HepG2 (cell line): ENCODE data around the gene ATF7IP. TPM values are rescaled to one million over a fixed set of nuclear protein-coding genes. Genes with fewer than 3 reads are reported as not detected.

Experiments
- ATAC-seq: fragments of 200-7000 bp; cut with Tn5 transposase; 3 replicates; pipeline ENCODE4 v1.9.1; 2020; ENCODE audit warnings: mild to moderate bottlenecking, moderate library complexity
- BruUV-seq: library from RNA; stranded (reverse); fragments of 400-500 nt; replicated peaks from 2 replicates; lab custom pipeline; 2021; lab: Mats Ljungman, UMichigan
- CTCF ChIA-PET: fragments of 300-600 bp; formaldehyde crosslinking; extraction: SDS; loops from one replicate; lab custom pipeline; 2021; ENCODE audit warnings: low total read pairs, inconsistent platforms, low intra/inter-chr PET ratio; lab: Yijun Ruan, JAX
- POLR2A ChIA-PET: fragments of 350-600 bp; sonication (Branson Sonifier 250); formaldehyde crosslinking; loops from one replicate; lab custom pipeline; 2020; ENCODE audit warnings: antibody characterized with exemption, inconsistent platforms; lab: Yijun Ruan, JAX
- DNase-seq: peaks from one replicate; pipeline ENCODE4 v3.0.0-alpha.2; 2015; ENCODE audit warnings: low spot score
- FAIRE-seq: peaks from 3 replicates; lab custom pipeline; 2011; peaks lifted over from hg19 to GRCh38; lab: Jason Lieb, UNC
- H2AFZ ChIP-seq: one replicate; pipeline ENCODE4 v1.6.1; 2011; ENCODE audit warnings: low read length, inconsistent platforms
- H3K27ac ChIP-seq: fragments of 300-600 bp; 3 replicates; pipeline ENCODE4 v1.8.0; 2011; ENCODE audit warnings: mixed run types, mild to moderate bottlenecking, mixed read lengths, low read length, inconsistent platforms; ENCODE audit not compliant: insufficient read depth; ENCODE audit errors: extremely low read length
- H3K27me3 ChIP-seq, 2 experiments: fragments of 200-600 bp in 1 of 2; 2 replicates in 1 of 2; 3 replicates in 1 of 2; pipeline versions ENCODE4 v1.6.0 to v1.8.0; 2011; ENCODE audit warnings: low read length in 2 of 2, mild to moderate bottlenecking in 2 of 2, moderate library complexity in 2 of 2, inconsistent platforms in 1 of 2; ENCODE audit not compliant: insufficient read depth in 2 of 2, control insufficient read depth in 1 of 2
- H3K36me3 ChIP-seq, 2 experiments: fragments of 200-600 bp in 1 of 2; replicated peaks in 1 of 2; 2 replicates in 1 of 2; 3 replicates in 1 of 2; pipeline versions ENCODE4 v1.5.1 to v1.8.0; 2011; ENCODE audit warnings: low read length in 2 of 2, inconsistent platforms in 1 of 2; ENCODE audit not compliant: insufficient read depth in 2 of 2, control insufficient read depth in 1 of 2
- H3K4me1 ChIP-seq: 2 replicates; pipeline ENCODE4 v1.5.1; 2012; ENCODE audit warnings: low read length, inconsistent platforms; ENCODE audit not compliant: insufficient read depth
- H3K4me2 ChIP-seq: 2 replicates; pipeline ENCODE4 v1.6.0; 2011; ENCODE audit warnings: low read depth, low read length, inconsistent platforms
- H3K4me3 ChIP-seq, 3 experiments: fragments of 200-600 bp in 1 of 3; sonication (generic), shearing (Covaris generic) in 1 of 3; replicated peaks in 1 of 3; 2 replicates each; pipeline ENCODE4 v1.5.1; 2011 to 2016; ENCODE audit warnings: low read length in 3 of 3, inconsistent platforms in 2 of 3, low read depth in 2 of 3, mild to moderate bottlenecking in 2 of 3, control low read depth in 1 of 3, mixed read lengths in 1 of 3; ENCODE audit not compliant: insufficient read depth in 1 of 3
- H3K79me2 ChIP-seq: one replicate; pipeline ENCODE4 v1.6.1; 2011; ENCODE audit warnings: low read length, inconsistent platforms; ENCODE audit not compliant: insufficient read depth
- H3K9ac ChIP-seq: 2 replicates; pipeline ENCODE4 v1.6.0; 2011; ENCODE audit warnings: mild to moderate bottlenecking, low read depth, low read length, inconsistent platforms; ENCODE audit not compliant: insufficient read depth
- H3K9me3 ChIP-seq: 2 replicates; pipeline ENCODE4 v1.5.1; 2012; ENCODE audit warnings: mild to moderate bottlenecking, low read length
- H4K20me1 ChIP-seq: 2 replicates; pipeline ENCODE4 v1.6.0; 2011; ENCODE audit warnings: inconsistent platforms, mild to moderate bottlenecking, low read length, moderate library complexity; ENCODE audit not compliant: insufficient read depth
- CENPX ChIP-seq: sonication (generic); formaldehyde crosslinking; IDR thresholded peaks from 2 replicates; pipeline ENCODE4 v1.9.0; 2021; ENCODE audit warnings: mild to moderate bottlenecking, missing genetic modification reagents, moderate library complexity
- HOXD1 ChIP-seq: sonication (generic); formaldehyde crosslinking; IDR thresholded peaks from 2 replicates; pipeline ENCODE4 v1.5.0; 2020; ENCODE audit warnings: missing genetic modification reagents
- IRF2 ChIP-seq: IDR thresholded peaks from 2 replicates; pipeline ENCODE4 v1.6.1; 2018; ENCODE audit warnings: missing genetic modification reagents, missing compliant biosample characterization
- MTF2 ChIP-seq: sonication (generic); formaldehyde crosslinking; IDR thresholded peaks from 2 replicates; pipeline ENCODE4 v1.5.0; 2020; ENCODE audit warnings: missing genetic modification reagents, borderline replicate concordance
- MZF1 ChIP-seq: sonication (generic); formaldehyde crosslinking; IDR thresholded peaks from 2 replicates; pipeline ENCODE4 v1.8.1; 2023; ENCODE audit warnings: mild to moderate bottlenecking, missing genetic modification reagents, borderline replicate concordance
- NFE2 ChIP-seq: sonication (generic); formaldehyde crosslinking; IDR thresholded peaks from 2 replicates; pipeline ENCODE4 v1.4.0; 2020; ENCODE audit warnings: missing genetic modification reagents
- POLR2A ChIP-seq, 2 experiments: IDR thresholded peaks; 2 replicates each; pipeline ENCODE4 v1.6.1; 2011; ENCODE audit warnings: low read depth in 2 of 2, low read length in 2 of 2, mild to moderate bottlenecking in 1 of 2, moderate library complexity in 1 of 2; ENCODE audit not compliant: insufficient read depth in 1 of 2
- RBAK ChIP-seq: sonication (generic); formaldehyde crosslinking; IDR thresholded peaks from 2 replicates; pipeline ENCODE4 v1.5.1; 2020; ENCODE audit warnings: mild to moderate bottlenecking, missing genetic modification reagents
- RBFOX2 ChIP-seq: fragments of 200-400 bp; formaldehyde crosslinking; IDR thresholded peaks from 2 replicates; pipeline ENCODE4 v1.6.1; 2017; ENCODE audit warnings: low read depth, mild to moderate bottlenecking, low read length
- SP4 ChIP-seq: sonication (generic); formaldehyde crosslinking; IDR thresholded peaks from 2 replicates; pipeline ENCODE4 v1.8.1; 2023; ENCODE audit warnings: mild to moderate bottlenecking, missing genetic modification reagents
- THAP11 ChIP-seq: IDR thresholded peaks from 2 replicates; pipeline ENCODE4 v1.6.1; 2016; ENCODE audit warnings: missing biosample characterization, missing genetic modification reagents
- ZKSCAN1 ChIP-seq: fragments of 150-350 bp; IDR thresholded peaks from 2 replicates; pipeline ENCODE4 v1.6.1; 2014; ENCODE audit warnings: low read length
- ZNF260 ChIP-seq: sonication (generic); formaldehyde crosslinking; IDR thresholded peaks from 2 replicates; pipeline ENCODE4 v1.4.0; 2020; ENCODE audit warnings: missing genetic modification reagents, low read depth, mild to moderate bottlenecking, borderline replicate concordance
- ZNF296 ChIP-seq: sonication (generic); formaldehyde crosslinking; conservative IDR thresholded peaks from 2 replicates; pipeline ENCODE4 v1.5.0; 2020; ENCODE audit warnings: mild to moderate bottlenecking, missing genetic modification reagents
- ZNF737 ChIP-seq: sonication (generic); formaldehyde crosslinking; IDR thresholded peaks from 2 replicates; pipeline ENCODE4 v1.5.0; 2020; ENCODE audit warnings: missing genetic modification reagents, mild to moderate bottlenecking, borderline replicate concordance
- ZSCAN12 ChIP-seq: sonication (generic); formaldehyde crosslinking; IDR thresholded peaks from 2 replicates; pipeline ENCODE4 v1.9.0; 2021; ENCODE audit warnings: mild to moderate bottlenecking, missing genetic modification reagents
- WGBS: methylation state at CpG from one replicate; pipeline ENCODE4 v1.1.6; 2017; ENCODE audit warnings: low lambda C conversion rate; 5-methylcytosine and 5-hydroxymethylcytosine counted together
- in situ Hi-C: cut with HindIII; loops from 2 replicates; pipeline ENCODE4 v1.10.0; 2017; ENCODE audit warnings: low pct_unique_long_range_greater_than_20kb; ENCODE audit not compliant: extremely low pct_ligation_motif_present
- intact Hi-C: fragments of 100-400 bp; cut with micrococcal nuclease; formaldehyde crosslinking; loops from one replicate; pipeline ENCODE4 v1.10.0; 2022; ENCODE audit not compliant: unreplicated experiment
- polyA plus RNA-seq, 8 experiments: library from polyadenylated mRNA; depleted of rRNA in 3 of 8; stranded (reverse) in 7 of 8; unstranded in 1 of 8; fragments of >200 nt; fragmentation: Illumina TruSeq in 4 of 8; extraction: Trizol in 4 of 8; gene quantifications; 2 replicates each; pipeline versions ENCODE4 v1.2.1 to v1.2.3, GENCODE V29; 2011 to 2016; ENCODE audit warnings: low read depth in 4 of 8, missing spikeins in 1 of 8, mixed read lengths in 1 of 8; ENCODE audit not compliant: insufficient read depth in 1 of 8
- total RNA-seq, 5 experiments: library from RNA; depleted of rRNA; stranded (reverse); fragments of >200 nt; fragmentation: Illumina TruSeq; extraction: Trizol; gene quantifications; 2 replicates each; pipeline ENCODE4 v1.2.3, GENCODE V29; 2016; ENCODE audit warnings: low read depth in 1 of 5
- TF ChIP-seq, protein P1 (sequence below): sonication (generic); formaldehyde crosslinking; IDR thresholded peaks from 2 replicates; pipeline ENCODE4 v1.4.0; 2020; ENCODE audit warnings: missing genetic modification reagents, borderline replicate concordance
- TF ChIP-seq, protein P2 (sequence below): sonication (generic); formaldehyde crosslinking; IDR thresholded peaks from 2 replicates; pipeline ENCODE4 v1.8.0; 2022; ENCODE audit warnings: mild to moderate bottlenecking, missing genetic modification reagents, moderate library complexity
- TF ChIP-seq, protein P3 (sequence below): sonication (generic); formaldehyde crosslinking; IDR thresholded peaks from 2 replicates; pipeline ENCODE4 v1.4.0; 2020; ENCODE audit warnings: missing genetic modification reagents; ENCODE audit errors: not compliant biosample characterization
- TF ChIP-seq, protein P4 (sequence below): sonication (generic); formaldehyde crosslinking; IDR thresholded peaks from 2 replicates; pipeline ENCODE4 v1.4.0; 2020; ENCODE audit warnings: missing genetic modification reagents

Gene ATF7IP
- total and polyA plus RNA-seq, 2 of the 13 experiments (the other 11 are each of a cell fraction or from before 2014, with no cell fraction given): 1.8 to 11.8 TPM

DNA sequence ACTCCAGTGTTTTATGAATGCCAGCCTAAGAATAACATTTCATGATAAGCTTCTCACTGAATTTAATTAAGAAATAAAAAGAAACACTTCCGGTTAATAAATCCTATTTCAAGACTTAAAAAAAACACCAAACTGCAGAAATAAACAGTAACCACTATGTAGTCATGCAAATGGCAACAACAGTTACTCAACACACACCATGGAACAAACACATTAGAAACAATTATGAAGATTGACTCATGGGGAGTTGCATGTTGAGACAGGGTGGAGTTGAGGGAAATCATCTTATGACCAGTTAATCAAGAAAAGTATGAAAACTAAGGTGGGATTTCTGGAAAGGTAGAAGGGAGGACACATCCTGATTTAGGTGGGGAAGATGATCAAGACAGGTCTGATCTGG is 149.5 kb downstream of the ATF7IP start:
- H3K79me2 ChIP-seq: no peaks in the 10 kb centered on the region
- ChIA-PET CTCF (no interaction called here), POLR2A (no interaction called here)
- no peak overlapping the region for H3K4me3 ChIP-seq
- no peaks in the 10 kb centered on the region for H3K36me3 ChIP-seq
- H3K4me1 ChIP-seq: no peaks in the 10 kb centered on the region
- ATAC-seq: no peak
- H3K4me2 ChIP-seq: no peak overlapping the region
- 0% methylated on average over 1 of the region's 1 CpG for WGBS
- H3K27ac ChIP-seq: no peak overlapping the region
- DNase-seq: no peak
- in situ Hi-C loops: no loop called here
- no peaks in the 10 kb centered on the region for H4K20me1 ChIP-seq
- H3K27me3 ChIP-seq: no peaks in the 10 kb centered on the region; a peak in 1 of 5 replicates
- no peak for FAIRE-seq
- H3K9ac ChIP-seq: no peak overlapping the region
- H3K9me3 ChIP-seq: no peaks in the 10 kb centered on the region
- no TSS peak for BruUV-seq
- intact Hi-C loops: no loop called here
- TF ChIP-seq RBFOX2: no peak
- no peak for TF ChIP-seq ZKSCAN1
- TF ChIP-seq RBAK (CRISPR knock-in tag): no peak
- TF ChIP-seq POLR2A (IDR thresholded peaks at IDR 0.05; ENCODE audit: insufficient read depth in 1 of 2, low read depth in 2 of 2, low read length in 2 of 2): no peak
- TF ChIP-seq ZNF737 (CRISPR knock-in tag): no peak
- TF ChIP-seq CENPX (CRISPR knock-in tag): no peak
- no peak for TF ChIP-seq ZNF296 (CRISPR knock-in tag)
- no peak for TF ChIP-seq MZF1
- TF ChIP-seq, protein P1, sequence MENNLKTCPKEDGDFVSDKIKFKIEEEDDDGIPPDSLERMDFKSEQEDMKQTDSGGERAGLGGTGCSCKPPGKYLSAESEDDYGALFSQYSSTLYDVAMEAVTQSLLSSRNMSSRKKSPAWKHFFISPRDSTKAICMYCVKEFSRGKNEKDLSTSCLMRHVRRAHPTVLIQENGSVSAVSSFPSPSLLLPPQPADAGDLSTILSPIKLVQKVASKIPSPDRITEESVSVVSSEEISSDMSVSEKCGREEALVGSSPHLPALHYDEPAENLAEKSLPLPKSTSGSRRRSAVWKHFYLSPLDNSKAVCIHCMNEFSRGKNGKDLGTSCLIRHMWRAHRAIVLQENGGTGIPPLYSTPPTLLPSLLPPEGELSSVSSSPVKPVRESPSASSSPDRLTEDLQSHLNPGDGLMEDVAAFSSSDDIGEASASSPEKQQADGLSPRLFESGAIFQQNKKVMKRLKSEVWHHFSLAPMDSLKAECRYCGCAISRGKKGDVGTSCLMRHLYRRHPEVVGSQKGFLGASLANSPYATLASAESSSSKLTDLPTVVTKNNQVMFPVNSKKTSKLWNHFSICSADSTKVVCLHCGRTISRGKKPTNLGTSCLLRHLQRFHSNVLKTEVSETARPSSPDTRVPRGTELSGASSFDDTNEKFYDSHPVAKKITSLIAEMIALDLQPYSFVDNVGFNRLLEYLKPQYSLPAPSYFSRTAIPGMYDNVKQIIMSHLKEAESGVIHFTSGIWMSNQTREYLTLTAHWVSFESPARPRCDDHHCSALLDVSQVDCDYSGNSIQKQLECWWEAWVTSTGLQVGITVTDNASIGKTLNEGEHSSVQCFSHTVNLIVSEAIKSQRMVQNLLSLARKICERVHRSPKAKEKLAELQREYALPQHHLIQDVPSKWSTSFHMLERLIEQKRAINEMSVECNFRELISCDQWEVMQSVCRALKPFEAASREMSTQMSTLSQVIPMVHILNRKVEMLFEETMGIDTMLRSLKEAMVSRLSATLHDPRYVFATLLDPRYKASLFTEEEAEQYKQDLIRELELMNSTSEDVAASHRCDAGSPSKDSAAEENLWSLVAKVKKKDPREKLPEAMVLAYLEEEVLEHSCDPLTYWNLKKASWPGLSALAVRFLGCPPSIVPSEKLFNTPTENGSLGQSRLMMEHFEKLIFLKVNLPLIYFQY: no peak
- no peak for TF ChIP-seq ZSCAN12 (CRISPR knock-in tag)
- TF ChIP-seq, protein P2, sequence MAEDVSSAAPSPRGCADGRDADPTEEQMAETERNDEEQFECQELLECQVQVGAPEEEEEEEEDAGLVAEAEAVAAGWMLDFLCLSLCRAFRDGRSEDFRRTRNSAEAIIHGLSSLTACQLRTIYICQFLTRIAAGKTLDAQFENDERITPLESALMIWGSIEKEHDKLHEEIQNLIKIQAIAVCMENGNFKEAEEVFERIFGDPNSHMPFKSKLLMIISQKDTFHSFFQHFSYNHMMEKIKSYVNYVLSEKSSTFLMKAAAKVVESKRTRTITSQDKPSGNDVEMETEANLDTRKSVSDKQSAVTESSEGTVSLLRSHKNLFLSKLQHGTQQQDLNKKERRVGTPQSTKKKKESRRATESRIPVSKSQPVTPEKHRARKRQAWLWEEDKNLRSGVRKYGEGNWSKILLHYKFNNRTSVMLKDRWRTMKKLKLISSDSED: no peak
- TF ChIP-seq MTF2 (CRISPR knock-in tag): no peak
- no peak for TF ChIP-seq SP4
- no peak for TF ChIP-seq ZNF260 (CRISPR knock-in tag)
- TF ChIP-seq, protein P3, sequence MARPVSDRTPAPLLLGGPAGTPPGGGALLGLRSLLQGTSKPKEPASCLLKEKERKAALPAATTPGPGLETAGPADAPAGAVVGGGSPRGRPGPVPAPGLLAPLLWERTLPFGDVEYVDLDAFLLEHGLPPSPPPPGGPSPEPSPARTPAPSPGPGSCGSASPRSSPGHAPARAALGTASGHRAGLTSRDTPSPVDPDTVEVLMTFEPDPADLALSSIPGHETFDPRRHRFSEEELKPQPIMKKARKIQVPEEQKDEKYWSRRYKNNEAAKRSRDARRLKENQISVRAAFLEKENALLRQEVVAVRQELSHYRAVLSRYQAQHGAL (CRISPR knock-in tag): no peak
- no peak for TF ChIP-seq THAP11 (CRISPR knock-in tag)
- TF ChIP-seq HOXD1: no peak
- no peak for TF ChIP-seq IRF2
- no peak for TF ChIP-seq NFE2 (CRISPR knock-in tag)
- TF ChIP-seq, protein P4, sequence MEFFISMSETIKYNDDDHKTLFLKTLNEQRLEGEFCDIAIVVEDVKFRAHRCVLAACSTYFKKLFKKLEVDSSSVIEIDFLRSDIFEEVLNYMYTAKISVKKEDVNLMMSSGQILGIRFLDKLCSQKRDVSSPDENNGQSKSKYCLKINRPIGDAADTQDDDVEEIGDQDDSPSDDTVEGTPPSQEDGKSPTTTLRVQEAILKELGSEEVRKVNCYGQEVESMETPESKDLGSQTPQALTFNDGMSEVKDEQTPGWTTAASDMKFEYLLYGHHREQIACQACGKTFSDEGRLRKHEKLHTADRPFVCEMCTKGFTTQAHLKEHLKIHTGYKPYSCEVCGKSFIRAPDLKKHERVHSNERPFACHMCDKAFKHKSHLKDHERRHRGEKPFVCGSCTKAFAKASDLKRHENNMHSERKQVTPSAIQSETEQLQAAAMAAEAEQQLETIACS (CRISPR knock-in tag): no peak
- no peak overlapping the region for H2AFZ ChIP-seq
